ENCODE results near the gene NAALADL2. TPM values are rescaled to one million over a fixed set of nuclear protein-coding genes. Genes with fewer than 3 reads are reported as not detected.

NAALADL2 gene
- total RNA-seq, 1 donor from 2014 or later = 11.5 TPM

- no peak overlapping the region for H2AFZ ChIP-seq (replicated peaks)
- H3K79me2 ChIP-seq (ENCODE audit: low read depth) = no peaks in the 10 kb centered on the region
- H3K4me1 ChIP-seq = no peaks in the 10 kb centered on the region
- Mint-ChIP-seq H3K4me1 (no peaks in the 10 kb centered on the region), H3K27me3 (ENCODE audit: insufficient read depth, low read depth) (no peaks in the 10 kb centered on the region), H3K4me3 (no peak overlapping the region), H3K9me3 (no peaks in the 10 kb centered on the region), H3K36me3 (no peaks in the 10 kb centered on the region), H3K27ac (no peak overlapping the region)
- H3K4me3 ChIP-seq = no peak overlapping the region
- H3K9ac ChIP-seq = no peak overlapping the region
- no peaks in the 10 kb centered on the region for H4K20me1 ChIP-seq (ENCODE audit: low read depth)
- H3K9me3 ChIP-seq (ENCODE audit: low read depth) = no peaks in the 10 kb centered on the region
- no peak for TF ChIP-seq EZH2 (IDR thresholded peaks at IDR 0.05)
- TF ChIP-seq EZH2phosphoT487 (IDR thresholded peaks at IDR 0.05) = no peak
- TF ChIP-seq, protein P1, sequence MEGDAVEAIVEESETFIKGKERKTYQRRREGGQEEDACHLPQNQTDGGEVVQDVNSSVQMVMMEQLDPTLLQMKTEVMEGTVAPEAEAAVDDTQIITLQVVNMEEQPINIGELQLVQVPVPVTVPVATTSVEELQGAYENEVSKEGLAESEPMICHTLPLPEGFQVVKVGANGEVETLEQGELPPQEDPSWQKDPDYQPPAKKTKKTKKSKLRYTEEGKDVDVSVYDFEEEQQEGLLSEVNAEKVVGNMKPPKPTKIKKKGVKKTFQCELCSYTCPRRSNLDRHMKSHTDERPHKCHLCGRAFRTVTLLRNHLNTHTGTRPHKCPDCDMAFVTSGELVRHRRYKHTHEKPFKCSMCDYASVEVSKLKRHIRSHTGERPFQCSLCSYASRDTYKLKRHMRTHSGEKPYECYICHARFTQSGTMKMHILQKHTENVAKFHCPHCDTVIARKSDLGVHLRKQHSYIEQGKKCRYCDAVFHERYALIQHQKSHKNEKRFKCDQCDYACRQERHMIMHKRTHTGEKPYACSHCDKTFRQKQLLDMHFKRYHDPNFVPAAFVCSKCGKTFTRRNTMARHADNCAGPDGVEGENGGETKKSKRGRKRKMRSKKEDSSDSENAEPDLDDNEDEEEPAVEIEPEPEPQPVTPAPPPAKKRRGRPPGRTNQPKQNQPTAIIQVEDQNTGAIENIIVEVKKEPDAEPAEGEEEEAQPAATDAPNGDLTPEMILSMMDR (IDR thresholded peaks at IDR 0.05) = no peak
- no peak overlapping the region for H3K4me2 ChIP-seq
- no peaks in the 10 kb centered on the region for H3F3A ChIP-seq (ENCODE audit: low read depth)
- no peak for DNase-seq (ENCODE audit: low spot score)
- no peaks in the 10 kb centered on the region for H3K36me3 ChIP-seq
- no peaks in the 10 kb centered on the region for H3K27me3 ChIP-seq
- H3K27ac ChIP-seq = no peak overlapping the region
Measured at GRCh38 chr3:175001091-175001490, 142.0 kb downstream of the NAALADL2 start.

GRCh38 chr3:175002732-175003143, 143.6 kb downstream of the NAALADL2 start:
- no peaks in the 10 kb centered on the region for H3K9me3 Mint-ChIP-seq
- TF ChIP-seq EZH2 (IDR thresholded peaks at IDR 0.05) = no peak
- TF ChIP-seq, protein P1 (IDR thresholded peaks at IDR 0.05) = no peak
- TF ChIP-seq EZH2phosphoT487 (IDR thresholded peaks at IDR 0.05) = no peak
- Histone ChIP-seq H3K4me1 (no peaks in the 10 kb centered on the region), H4K20me1 (ENCODE audit: low read depth) (no peaks in the 10 kb centered on the region), H3K4me3 (no peak overlapping the region), H3K9ac (no peak overlapping the region), H3K9me3 (ENCODE audit: low read depth) (no peaks in the 10 kb centered on the region), H3K27me3 (no peaks in the 10 kb centered on the region), H3K27ac (no peak overlapping the region), H2AFZ (replicated peaks) (no peak overlapping the region), H3K79me2 (ENCODE audit: low read depth) (no peaks in the 10 kb centered on the region), H3K4me2 (no peak overlapping the region), H3K36me3 (no peaks in the 10 kb centered on the region), H3F3A (ENCODE audit: low read depth) (no peaks in the 10 kb centered on the region)
- no peaks in the 10 kb centered on the region for H3K27me3 Mint-ChIP-seq (ENCODE audit: insufficient read depth, low read depth)
- H3K27ac Mint-ChIP-seq = no peak overlapping the region
- no peak for DNase-seq (ENCODE audit: low spot score)
- no peaks in the 10 kb centered on the region for H3K4me1 Mint-ChIP-seq
- H3K4me3 Mint-ChIP-seq = no peak overlapping the region
- no peaks in the 10 kb centered on the region for H3K36me3 Mint-ChIP-seq

DNA sequence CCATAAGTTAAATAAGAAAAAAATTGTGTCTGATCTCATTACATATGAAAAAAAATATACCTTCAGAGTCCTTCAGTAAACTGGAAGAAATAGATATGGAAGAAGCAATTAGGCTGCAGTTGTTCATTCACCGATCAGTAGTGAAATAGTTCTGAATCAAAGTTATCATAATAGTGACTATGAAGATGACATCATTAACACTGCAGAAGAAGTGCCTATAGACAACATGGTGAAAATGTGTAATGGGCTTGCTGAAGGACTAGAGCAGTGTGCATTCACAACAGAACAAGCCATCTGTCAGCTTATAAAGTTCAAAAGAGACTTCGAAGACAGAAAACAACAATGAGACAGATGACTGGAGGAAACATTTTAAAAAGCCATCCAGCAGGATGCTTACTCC, 144.5 kb downstream of the NAALADL2 start:
- H3K4me1 Mint-ChIP-seq = no peaks in the 10 kb centered on the region
- no peaks in the 10 kb centered on the region for H4K20me1 ChIP-seq (ENCODE audit: low read depth)
- TF ChIP-seq, protein P1 (IDR thresholded peaks at IDR 0.05) = no peak
- no peak for TF ChIP-seq EZH2 (IDR thresholded peaks at IDR 0.05)
- no peak for TF ChIP-seq EZH2phosphoT487 (IDR thresholded peaks at IDR 0.05)

More for the DNA sequence above, 144.5 kb downstream of the NAALADL2 start:
- Histone ChIP-seq H3K4me1 (no peaks in the 10 kb centered on the region), H3K4me2 (no peak overlapping the region), H3K27ac (no peak overlapping the region), H3K9me3 (ENCODE audit: low read depth) (no peaks in the 10 kb centered on the region), H3K79me2 (ENCODE audit: low read depth) (no peaks in the 10 kb centered on the region), H3K4me3 (no peak overlapping the region), H3F3A (ENCODE audit: low read depth) (no peaks in the 10 kb centered on the region), H3K27me3 (no peaks in the 10 kb centered on the region), H3K9ac (no peak overlapping the region), H3K36me3 (no peaks in the 10 kb centered on the region), H2AFZ (replicated peaks) (no peak overlapping the region)
- no peaks in the 10 kb centered on the region for H3K36me3 Mint-ChIP-seq
- no peak for DNase-seq (ENCODE audit: low spot score)
- no peak overlapping the region for H3K27ac Mint-ChIP-seq
- no peaks in the 10 kb centered on the region for H3K9me3 Mint-ChIP-seq
- no peaks in the 10 kb centered on the region for H3K27me3 Mint-ChIP-seq (ENCODE audit: insufficient read depth, low read depth)
- H3K4me3 Mint-ChIP-seq = no peak overlapping the region

Data from neural progenitor cell (in vitro differentiated cells).